ENCODE measurements around the gene TMEM168.

The TMEM168 gene

DNA sequence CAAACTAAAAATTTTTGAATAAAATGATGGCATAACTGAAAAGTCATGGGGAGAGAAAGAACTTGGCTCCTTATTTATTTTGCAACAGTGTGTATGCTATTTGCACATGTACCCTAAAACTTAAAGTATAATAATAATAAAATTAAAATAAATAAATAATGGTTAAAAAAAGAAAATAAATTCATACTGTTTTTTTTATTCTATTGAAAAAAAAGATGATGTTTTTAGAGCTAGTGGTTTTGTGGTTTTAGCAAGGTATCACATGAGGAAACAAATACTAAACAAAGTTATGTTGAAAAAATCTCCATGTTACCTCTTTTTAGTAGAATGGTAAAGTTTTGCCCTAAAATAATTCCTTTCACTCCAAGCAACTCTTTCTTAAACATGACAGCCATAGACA, 26.2 kb downstream of the TMEM168 start:
- TF ChIP-seq, protein P1, sequence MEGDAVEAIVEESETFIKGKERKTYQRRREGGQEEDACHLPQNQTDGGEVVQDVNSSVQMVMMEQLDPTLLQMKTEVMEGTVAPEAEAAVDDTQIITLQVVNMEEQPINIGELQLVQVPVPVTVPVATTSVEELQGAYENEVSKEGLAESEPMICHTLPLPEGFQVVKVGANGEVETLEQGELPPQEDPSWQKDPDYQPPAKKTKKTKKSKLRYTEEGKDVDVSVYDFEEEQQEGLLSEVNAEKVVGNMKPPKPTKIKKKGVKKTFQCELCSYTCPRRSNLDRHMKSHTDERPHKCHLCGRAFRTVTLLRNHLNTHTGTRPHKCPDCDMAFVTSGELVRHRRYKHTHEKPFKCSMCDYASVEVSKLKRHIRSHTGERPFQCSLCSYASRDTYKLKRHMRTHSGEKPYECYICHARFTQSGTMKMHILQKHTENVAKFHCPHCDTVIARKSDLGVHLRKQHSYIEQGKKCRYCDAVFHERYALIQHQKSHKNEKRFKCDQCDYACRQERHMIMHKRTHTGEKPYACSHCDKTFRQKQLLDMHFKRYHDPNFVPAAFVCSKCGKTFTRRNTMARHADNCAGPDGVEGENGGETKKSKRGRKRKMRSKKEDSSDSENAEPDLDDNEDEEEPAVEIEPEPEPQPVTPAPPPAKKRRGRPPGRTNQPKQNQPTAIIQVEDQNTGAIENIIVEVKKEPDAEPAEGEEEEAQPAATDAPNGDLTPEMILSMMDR (conservative IDR thresholded peaks at IDR 0.05; ENCODE audit: low read depth, low read length) = no peak
- no peak for DNase-seq (ENCODE audit: low read depth)

DNA sequence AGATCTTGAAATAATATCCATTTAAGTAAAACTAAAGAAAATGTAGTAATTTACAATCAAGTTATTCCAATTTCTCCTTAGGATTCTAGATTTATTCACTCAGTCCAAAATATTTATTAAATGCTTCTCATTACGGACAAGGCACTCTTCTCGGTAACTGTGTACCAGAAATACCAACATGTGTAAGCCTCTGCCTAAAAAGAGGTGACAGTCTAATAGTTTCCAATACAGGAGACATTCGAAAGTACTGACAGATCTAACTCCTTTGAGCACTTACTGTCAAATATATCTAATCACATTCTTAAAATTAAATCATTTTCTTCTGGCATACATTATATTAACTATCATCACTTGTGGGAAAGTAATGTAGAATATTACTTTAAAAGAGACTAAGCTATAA, 26.9 kb downstream of the TMEM168 start:
- no peak for DNase-seq (ENCODE audit: low read depth)
- H3K4me3 ChIP-seq (ENCODE audit: low read depth, low read length) = no peak overlapping the region
- TF ChIP-seq, protein P1 (conservative IDR thresholded peaks at IDR 0.05; ENCODE audit: low read depth, low read length) = no peak

More for the DNA sequence above, 26.2 kb downstream of the TMEM168 start:
- no peak overlapping the region for H3K4me3 ChIP-seq (ENCODE audit: low read depth, low read length)

DNA sequence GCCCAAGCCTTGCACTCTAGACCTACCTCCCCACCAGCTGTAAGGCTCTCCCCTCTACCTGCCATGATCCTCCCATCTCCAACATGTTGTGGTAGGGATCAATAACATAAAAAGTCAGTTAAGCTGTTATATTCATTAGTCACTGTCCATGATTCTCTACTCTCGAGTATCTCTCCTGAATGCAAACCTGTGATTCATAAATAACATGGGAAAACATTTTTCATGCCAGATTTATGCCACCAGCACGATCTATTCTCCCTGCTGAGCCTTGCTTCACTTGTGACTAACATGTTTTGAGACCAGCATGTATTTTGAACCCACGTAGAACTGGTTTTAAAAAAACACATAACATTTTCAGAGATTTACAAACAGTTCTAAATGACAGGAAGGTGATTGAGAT, 30.3 kb downstream of the TMEM168 start:
- H3K4me3 ChIP-seq (ENCODE audit: low read depth, low read length) = no peak overlapping the region
- TF ChIP-seq, protein P1 (conservative IDR thresholded peaks at IDR 0.05; ENCODE audit: low read depth, low read length) = no peak
- DNase-seq (ENCODE audit: low read depth) = peak; percentile 3

DNA sequence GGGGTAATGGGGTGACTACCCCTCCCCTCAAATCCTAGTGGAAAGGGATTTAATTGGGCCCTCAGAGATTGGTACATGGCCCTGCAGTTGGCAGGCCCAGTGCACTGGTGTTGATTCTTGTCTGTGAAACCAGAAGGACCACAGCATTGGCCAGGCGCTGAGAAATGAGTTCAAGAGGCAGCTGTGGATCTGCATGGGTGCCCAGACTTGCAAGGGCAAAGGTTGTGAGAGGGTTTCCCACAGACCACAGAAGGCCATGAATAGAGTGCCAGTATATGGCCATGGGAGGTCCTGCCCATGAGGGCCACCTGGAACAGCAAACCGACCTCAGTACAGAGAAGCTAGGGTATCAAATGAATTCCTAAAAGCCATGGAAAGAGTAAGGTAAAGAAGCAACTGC, 32.9 kb downstream of the TMEM168 start:
- no peak for DNase-seq (ENCODE audit: low read depth)
- no peak overlapping the region for H3K4me3 ChIP-seq (ENCODE audit: low read depth, low read length)
- TF ChIP-seq, protein P1 (conservative IDR thresholded peaks at IDR 0.05; ENCODE audit: low read depth, low read length) = no peak

DNA sequence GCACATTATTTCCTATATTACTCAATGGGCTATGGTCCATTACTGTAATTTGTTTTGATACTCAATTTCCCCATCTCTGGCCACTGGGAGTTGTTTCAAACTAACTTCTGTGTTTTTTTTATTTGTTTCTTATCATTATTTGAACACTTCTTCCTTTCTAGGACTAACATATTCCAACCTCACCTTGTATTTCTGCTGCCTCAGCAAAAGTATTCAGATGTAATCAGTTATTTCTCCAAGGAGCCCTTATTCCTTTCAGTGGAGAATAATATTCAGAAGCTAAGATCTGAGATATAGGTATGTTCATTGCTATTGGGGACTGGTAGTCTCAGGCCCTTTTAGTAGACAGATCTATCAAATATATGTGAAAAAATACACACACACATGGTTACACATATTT, 36.9 kb downstream of the TMEM168 start:
- TF ChIP-seq, protein P1 (conservative IDR thresholded peaks at IDR 0.05; ENCODE audit: low read depth, low read length) = no peak
- no peak overlapping the region for H3K4me3 ChIP-seq (ENCODE audit: low read depth, low read length)
- no peak for DNase-seq (ENCODE audit: low read depth)

DNA sequence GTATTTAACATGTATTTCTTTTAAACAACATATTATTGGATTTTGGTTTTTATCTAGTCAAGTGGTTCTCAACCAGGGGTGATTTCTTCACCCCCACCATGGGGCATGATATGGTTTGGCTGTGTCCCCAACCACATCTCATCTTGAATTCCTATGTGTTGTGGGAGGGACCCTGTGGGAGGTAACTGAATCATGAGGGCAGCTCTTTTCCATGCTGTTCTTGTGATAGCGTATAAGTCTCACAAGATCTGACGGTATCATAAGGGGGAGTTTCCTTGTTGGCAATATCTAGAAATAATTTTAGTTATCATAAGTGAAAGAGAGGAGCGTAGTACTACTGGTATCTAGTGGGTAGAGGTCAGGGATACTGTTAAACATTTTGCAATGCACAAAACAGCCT, 37.6 kb downstream of the TMEM168 start:
- TF ChIP-seq, protein P1 (conservative IDR thresholded peaks at IDR 0.05; ENCODE audit: low read depth, low read length) = no peak

DNA sequence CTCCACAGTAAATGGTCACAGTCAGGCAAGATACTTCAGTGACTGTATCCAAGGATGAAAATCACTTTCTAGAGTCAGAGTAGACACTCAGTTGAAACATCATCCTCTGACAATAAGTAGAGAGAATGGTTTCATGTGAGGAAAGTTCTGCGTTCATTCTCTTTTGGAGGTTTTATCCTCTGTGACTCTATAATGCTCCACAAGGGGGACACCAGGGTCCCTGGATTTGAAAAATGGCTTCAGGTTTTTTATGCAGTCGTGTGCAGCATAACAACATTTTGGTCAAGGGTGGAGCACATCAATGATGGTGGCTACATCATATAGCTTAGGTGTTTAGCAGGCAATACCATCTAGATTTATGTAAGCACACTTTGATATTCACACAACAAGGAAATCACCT, 40.4 kb downstream of the TMEM168 start:
- no peak for DNase-seq (ENCODE audit: low read depth)
- TF ChIP-seq, protein P1 (conservative IDR thresholded peaks at IDR 0.05; ENCODE audit: low read depth, low read length) = peak; percentile 20
- no peak overlapping the region for H3K4me3 ChIP-seq (ENCODE audit: low read depth, low read length)

More for the DNA sequence above, 37.6 kb downstream of the TMEM168 start:
- no peak overlapping the region for H3K4me3 ChIP-seq (ENCODE audit: low read depth, low read length)
- DNase-seq (ENCODE audit: low read depth) = peak; percentile 19
